ENCODE results near the gene GLB1L2.

Gene GLB1L2

GRCh38 chr11:134322553-134322952 is 9.2 kb upstream of the GLB1L2 start:
- Histone ChIP-seq H3K27me3 (ENCODE audit: control insufficient read depth in 1 of 2, insufficient read depth in 2 of 2, low read length in 2 of 2) (peaks cover 0 to 3% of the 10 kb centered on the region in 2 donors), H3K36me3 (ENCODE audit: control insufficient read depth in 1 of 2, insufficient read depth in 2 of 2, low read length in 2 of 2) (no peaks in the 10 kb centered on the region), H3K9me3 (ENCODE audit: control insufficient read depth in 1 of 2, low read length in 2 of 2) (peaks cover 0 to under 1% of the 10 kb centered on the region in 2 donors), H3K27ac (ENCODE audit: low read depth, low read length) (no peak overlapping the region), H3K9ac (ENCODE audit: low read depth in 1 of 2, low read length in 2 of 2) (no peak overlapping the region), H3K4me3 (ENCODE audit: low read depth in 1 of 2, low read length in 2 of 2) (no peak overlapping the region), H3K4me1 (ENCODE audit: control insufficient read depth in 1 of 2, insufficient read depth in 2 of 2, low read length in 2 of 2) (no peaks in the 10 kb centered on the region)

GRCh38 chr11:134328433-134328832 is 3.4 kb upstream of the GLB1L2 start:
- H3K9ac ChIP-seq (ENCODE audit: low read depth in 1 of 2, low read length in 2 of 2), result no peak overlapping the region

GRCh38 chr11:134330611-134331353 is 1.0 kb upstream of the GLB1L2 start:
- Histone ChIP-seq H3K9ac (ENCODE audit: low read depth in 1 of 2, low read length in 2 of 2) (peak overlapping the region; percentile 2 to 36), H3K27ac (ENCODE audit: low read depth, low read length) (no peak overlapping the region), H3K9me3 (ENCODE audit: control insufficient read depth in 1 of 2, low read length in 2 of 2) (no peaks in the 10 kb centered on the region), H3K4me1 (ENCODE audit: control insufficient read depth in 1 of 2, insufficient read depth in 2 of 2, low read length in 2 of 2) (peaks cover 8 to 13% of the 10 kb centered on the region in 2 donors), H3K27me3 (ENCODE audit: control insufficient read depth in 1 of 2, insufficient read depth in 2 of 2, low read length in 2 of 2) (peaks cover 0 to 4% of the 10 kb centered on the region in 2 donors), H3K36me3 (ENCODE audit: control insufficient read depth in 1 of 2, insufficient read depth in 2 of 2, low read length in 2 of 2) (no peaks in the 10 kb centered on the region), H3K4me3 (ENCODE audit: low read depth in 1 of 2, low read length in 2 of 2) (peak overlapping the region; percentile 48 to 65)

More at GRCh38 chr11:134328433-134328832, 3.4 kb upstream of the GLB1L2 start:
- no peak overlapping the region for H3K4me3 ChIP-seq (ENCODE audit: low read depth in 1 of 2, low read length in 2 of 2)
- peaks cover 0 to 4% of the 10 kb centered on the region in 2 donors for H3K27me3 ChIP-seq (ENCODE audit: control insufficient read depth in 1 of 2, insufficient read depth in 2 of 2, low read length in 2 of 2)
- H3K36me3 ChIP-seq (ENCODE audit: control insufficient read depth in 1 of 2, insufficient read depth in 2 of 2, low read length in 2 of 2), result no peaks in the 10 kb centered on the region
- H3K4me1 ChIP-seq (ENCODE audit: control insufficient read depth in 1 of 2, insufficient read depth in 2 of 2, low read length in 2 of 2), result peaks cover 8 to 13% of the 10 kb centered on the region in 2 donors
- H3K27ac ChIP-seq (ENCODE audit: low read depth, low read length), result no peak overlapping the region
- H3K9me3 ChIP-seq (ENCODE audit: control insufficient read depth in 1 of 2, low read length in 2 of 2), result no peaks in the 10 kb centered on the region

- Histone ChIP-seq H3K9ac (ENCODE audit: low read depth in 1 of 2, low read length in 2 of 2) (peak overlapping the region; percentile 30 to 45), H3K27ac (ENCODE audit: low read depth, low read length) (no peak overlapping the region), H3K4me3 (ENCODE audit: low read depth in 1 of 2, low read length in 2 of 2) (peak overlapping the region; percentile 75 to 78), H3K4me1 (ENCODE audit: control insufficient read depth in 1 of 2, insufficient read depth in 2 of 2, low read length in 2 of 2) (peaks cover 8 to 13% of the 10 kb centered on the region in 2 donors), H3K36me3 (ENCODE audit: control insufficient read depth in 1 of 2, insufficient read depth in 2 of 2, low read length in 2 of 2) (no peaks in the 10 kb centered on the region), H3K27me3 (ENCODE audit: control insufficient read depth in 1 of 2, insufficient read depth in 2 of 2, low read length in 2 of 2) (peaks cover 0 to 4% of the 10 kb centered on the region in 2 donors), H3K9me3 (ENCODE audit: control insufficient read depth in 1 of 2, low read length in 2 of 2) (no peaks in the 10 kb centered on the region)
Measured at GRCh38 chr11:134332189-134332631, 422 bp downstream of the GLB1L2 start.

- Histone ChIP-seq H3K4me3 (ENCODE audit: low read depth in 1 of 2, low read length in 2 of 2) (peak overlapping the region; percentile 75 to 78), H3K9ac (ENCODE audit: low read depth in 1 of 2, low read length in 2 of 2) (peak overlapping the region in 1 of 2 donors; percentile 45), H3K27ac (ENCODE audit: low read depth, low read length) (no peak overlapping the region)
Measured at GRCh38 chr11:134332782-134333181, 994 bp downstream of the GLB1L2 start.

GRCh38 chr11:134333312-134333711 is 1.5 kb downstream of the GLB1L2 start:
- H3K4me1 ChIP-seq (ENCODE audit: control insufficient read depth in 1 of 2, insufficient read depth in 2 of 2, low read length in 2 of 2), result peaks cover 8 to 13% of the 10 kb centered on the region in 2 donors
- H3K27ac ChIP-seq (ENCODE audit: low read depth, low read length), result no peak overlapping the region
- H3K9me3 ChIP-seq (ENCODE audit: control insufficient read depth in 1 of 2, low read length in 2 of 2), result no peaks in the 10 kb centered on the region
- H3K27me3 ChIP-seq (ENCODE audit: control insufficient read depth in 1 of 2, insufficient read depth in 2 of 2, low read length in 2 of 2), result peaks cover 0 to 4% of the 10 kb centered on the region in 2 donors
- no peak overlapping the region for H3K9ac ChIP-seq (ENCODE audit: low read depth in 1 of 2, low read length in 2 of 2)
- H3K4me3 ChIP-seq (ENCODE audit: low read depth in 1 of 2, low read length in 2 of 2), result no peak overlapping the region
- no peaks in the 10 kb centered on the region for H3K36me3 ChIP-seq (ENCODE audit: control insufficient read depth in 1 of 2, insufficient read depth in 2 of 2, low read length in 2 of 2)

More at GRCh38 chr11:134332782-134333181, 994 bp downstream of the GLB1L2 start:
- H3K9me3 ChIP-seq (ENCODE audit: control insufficient read depth in 1 of 2, low read length in 2 of 2), result no peaks in the 10 kb centered on the region
- H3K36me3 ChIP-seq (ENCODE audit: control insufficient read depth in 1 of 2, insufficient read depth in 2 of 2, low read length in 2 of 2), result no peaks in the 10 kb centered on the region
- H3K4me1 ChIP-seq (ENCODE audit: control insufficient read depth in 1 of 2, insufficient read depth in 2 of 2, low read length in 2 of 2), result peaks cover 8 to 13% of the 10 kb centered on the region in 2 donors
- peaks cover 0 to 4% of the 10 kb centered on the region in 2 donors for H3K27me3 ChIP-seq (ENCODE audit: control insufficient read depth in 1 of 2, insufficient read depth in 2 of 2, low read length in 2 of 2)

- Histone ChIP-seq H3K9ac (ENCODE audit: low read depth in 1 of 2, low read length in 2 of 2) (no peak overlapping the region), H3K27me3 (ENCODE audit: control insufficient read depth in 1 of 2, insufficient read depth in 2 of 2, low read length in 2 of 2) (peaks cover 0 to 4% of the 10 kb centered on the region in 2 donors), H3K27ac (ENCODE audit: low read depth, low read length) (no peak overlapping the region), H3K4me1 (ENCODE audit: control insufficient read depth in 1 of 2, insufficient read depth in 2 of 2, low read length in 2 of 2) (peaks cover 8 to 18% of the 10 kb centered on the region in 2 donors), H3K36me3 (ENCODE audit: control insufficient read depth in 1 of 2, insufficient read depth in 2 of 2, low read length in 2 of 2) (no peaks in the 10 kb centered on the region), H3K9me3 (ENCODE audit: control insufficient read depth in 1 of 2, low read length in 2 of 2) (no peaks in the 10 kb centered on the region), H3K4me3 (ENCODE audit: low read depth in 1 of 2, low read length in 2 of 2) (no peak overlapping the region)
Measured at GRCh38 chr11:134333946-134334345, 2.2 kb downstream of the GLB1L2 start.

- Histone ChIP-seq H3K27me3 (ENCODE audit: control insufficient read depth in 1 of 2, insufficient read depth in 2 of 2, low read length in 2 of 2) (peaks cover 0 to 4% of the 10 kb centered on the region in 2 donors), H3K9ac (ENCODE audit: low read depth in 1 of 2, low read length in 2 of 2) (no peak overlapping the region), H3K27ac (ENCODE audit: low read depth, low read length) (no peak overlapping the region), H3K4me1 (ENCODE audit: control insufficient read depth in 1 of 2, insufficient read depth in 2 of 2, low read length in 2 of 2) (peaks cover 10 to 28% of the 10 kb centered on the region in 2 donors), H3K4me3 (ENCODE audit: low read depth in 1 of 2, low read length in 2 of 2) (no peak overlapping the region), H3K9me3 (ENCODE audit: control insufficient read depth in 1 of 2, low read length in 2 of 2) (no peaks in the 10 kb centered on the region), H3K36me3 (ENCODE audit: control insufficient read depth in 1 of 2, insufficient read depth in 2 of 2, low read length in 2 of 2) (no peaks in the 10 kb centered on the region)
Measured at GRCh38 chr11:134334796-134335571, 3.2 kb downstream of the GLB1L2 start.

GRCh38 chr11:134337051-134337450 is 5.3 kb downstream of the GLB1L2 start:
- Histone ChIP-seq H3K4me3 (ENCODE audit: low read depth in 1 of 2, low read length in 2 of 2) (no peak overlapping the region), H3K4me1 (ENCODE audit: control insufficient read depth in 1 of 2, insufficient read depth in 2 of 2, low read length in 2 of 2) (peaks cover 17 to 31% of the 10 kb centered on the region in 2 donors), H3K9ac (ENCODE audit: low read depth in 1 of 2, low read length in 2 of 2) (no peak overlapping the region), H3K36me3 (ENCODE audit: control insufficient read depth in 1 of 2, insufficient read depth in 2 of 2, low read length in 2 of 2) (no peaks in the 10 kb centered on the region), H3K9me3 (ENCODE audit: control insufficient read depth in 1 of 2, low read length in 2 of 2) (no peaks in the 10 kb centered on the region), H3K27ac (ENCODE audit: low read depth, low read length) (no peak overlapping the region), H3K27me3 (ENCODE audit: control insufficient read depth in 1 of 2, insufficient read depth in 2 of 2, low read length in 2 of 2) (peaks cover 0 to 4% of the 10 kb centered on the region in 2 donors)

- no peak overlapping the region for H3K4me3 ChIP-seq (ENCODE audit: low read depth in 1 of 2, low read length in 2 of 2)
- H3K36me3 ChIP-seq (ENCODE audit: control insufficient read depth in 1 of 2, insufficient read depth in 2 of 2, low read length in 2 of 2), result no peaks in the 10 kb centered on the region
- H3K27me3 ChIP-seq (ENCODE audit: control insufficient read depth in 1 of 2, insufficient read depth in 2 of 2, low read length in 2 of 2), result peaks cover 0 to under 1% of the 10 kb centered on the region in 2 donors
- H3K27ac ChIP-seq (ENCODE audit: low read depth, low read length), result no peak overlapping the region
- no peak overlapping the region for H3K9ac ChIP-seq (ENCODE audit: low read depth in 1 of 2, low read length in 2 of 2)
- H3K9me3 ChIP-seq (ENCODE audit: control insufficient read depth in 1 of 2, low read length in 2 of 2), result no peaks in the 10 kb centered on the region
- H3K4me1 ChIP-seq (ENCODE audit: control insufficient read depth in 1 of 2, insufficient read depth in 2 of 2, low read length in 2 of 2), result peaks cover 11 to 25% of the 10 kb centered on the region in 2 donors
Measured at GRCh38 chr11:134338068-134338467, 6.3 kb downstream of the GLB1L2 start.

Measured in duodenal mucosa (tissue), 2 donors.